Uterus (tissue), 4 donors: ENCODE data around the gene TDRD9. TPM values are rescaled to one million over a fixed set of nuclear protein-coding genes. Genes with fewer than 3 reads are reported as not detected.

Experiments used
- DNase-seq, 2 donors: peaks; one replicate each; pipeline ENCODE4 v3.0.0-alpha.2; 2019 to 2020
- H3K27ac ChIP-seq, 2 donors: fragments of 200-600 bp; sonication (generic); 1 replicate in 1 of 2; 2 replicates in 1 of 2; pipeline ENCODE4 v1.5.1; 2016 to 2018
- H3K27me3 ChIP-seq, 2 donors: fragments of 200-600 bp; sonication (generic); one replicate each; pipeline ENCODE4 v1.5.1; 2018 to 2019; ENCODE audit warnings: control low read depth in 1 of 2
- H3K36me3 ChIP-seq, 2 donors: fragments of 200-600 bp; sonication (generic); one replicate each; pipeline ENCODE4 v1.5.1; 2019; ENCODE audit warnings: control low read depth in 1 of 2
- H3K4me1 ChIP-seq, 2 donors: fragments of 200-600 bp; sonication (generic); one replicate each; pipeline ENCODE4 v1.5.1; 2018 to 2019; ENCODE audit warnings: control low read depth in 1 of 2
- H3K4me3 ChIP-seq, 2 donors: fragments of 200-600 bp; sonication (generic); 1 replicate in 1 of 2; 2 replicates in 1 of 2; pipeline ENCODE4 v1.5.1; 2018 to 2019; ENCODE audit warnings: mild to moderate bottlenecking in 1 of 2
- H3K9me3 ChIP-seq, 2 donors: fragments of 200-600 bp; sonication (generic); one replicate each; pipeline ENCODE4 v1.5.1; 2019; ENCODE audit warnings: control low read depth in 1 of 2
- CTCF ChIP-seq, 4 experiments: fragments of 200-600 bp in 2 of 4; fragments of 450-650 bp in 2 of 4; sonication (generic) in 2 of 4; IDR thresholded peaks; one replicate each; pipeline ENCODE4 v1.5.1; 2016 to 2019; ENCODE audit warnings: antibody characterized with exemption in 4 of 4, mild to moderate bottlenecking in 2 of 4, moderate library complexity in 1 of 4
- POLR2A ChIP-seq, 2 donors: fragments of 450-650 bp; IDR thresholded peaks; one replicate each; pipeline ENCODE4 v1.6.1; 2016; ENCODE audit warnings: antibody characterized with exemption in 2 of 2, mild to moderate bottlenecking in 1 of 2, moderate library complexity in 1 of 2
- intact Hi-C: fragments of 100-400 bp; cut with DNase I; formaldehyde crosslinking; loops from one replicate; pipeline ENCODE4 v1.15.1; 2023; ENCODE audit warnings: low total_unique reads
- total RNA-seq, 4 donors: library from RNA; depleted of rRNA in 3 of 4; stranded (reverse); fragments of >200 nt in 3 of 4; gene quantifications; one replicate each; pipeline versions ENCODE4 v1.1.0 to v1.2.4, GENCODE V29; 2014 to 2023
- donor health status: DM: yes; HTN: yes; CAD: no.

The TDRD9 gene
- total RNA-seq, 4 donors from 2014 or later, result 0.85 to 1.8 TPM; not detected in 2

- Histone ChIP-seq H3K27me3 (peaks cover 0 to 9% of the 10 kb centered on the region in 2 donors), H3K36me3 (no peaks in the 10 kb centered on the region), H3K27ac (no peak overlapping the region), H3K4me3 (no peak overlapping the region), H3K4me1 (no peaks in the 10 kb centered on the region), H3K9me3 (no peaks in the 10 kb centered on the region)
- DNase-seq, result no peak
- intact Hi-C loops, result no loop called here
- no peak for TF ChIP-seq CTCF (IDR thresholded peaks at IDR 0.05)
- no peak for TF ChIP-seq POLR2A (IDR thresholded peaks at IDR 0.05)
These were observed 13.2 kb downstream of the TDRD9 start for GRCh38 chr14:103941462-103941861.

- TF ChIP-seq POLR2A (IDR thresholded peaks at IDR 0.05) (no peak), CTCF (IDR thresholded peaks at IDR 0.05) (no peak)
- H3K27ac ChIP-seq, result no peak within 1 kb of the TSS
These were observed 13.9 kb downstream of the TDRD9 start, which contains the start of gene RD3L for GRCh38 chr14:103941973-103942736. TSS of gene RD3L (minus strand) at chr14:103942529. CDS start at chr14:103941695, 834 bp downstream.

GRCh38 chr14:103943673-103944072 lies 15.4 kb downstream of the TDRD9 start:
- Histone ChIP-seq H3K27me3 (peaks cover 0 to 9% of the 10 kb centered on the region in 2 donors), H3K4me3 (no peak overlapping the region), H3K36me3 (no peaks in the 10 kb centered on the region), H3K4me1 (no peaks in the 10 kb centered on the region), H3K9me3 (peaks cover 0 to 5% of the 10 kb centered on the region in 2 donors), H3K27ac (no peak overlapping the region)
- intact Hi-C loops, result no loop called here
- DNase-seq, result no peak
- no peak for TF ChIP-seq POLR2A (IDR thresholded peaks at IDR 0.05)
- TF ChIP-seq CTCF (IDR thresholded peaks at IDR 0.05), result no peak

More at GRCh38 chr14:103941973-103942736, 13.9 kb downstream of the TDRD9 start, which contains the start of gene RD3L:
- Histone ChIP-seq H3K36me3 (no peaks in the 10 kb centered on the region), H3K4me3 (no peak within 1 kb of the TSS), H3K4me1 (no peaks in the 10 kb centered on the region), H3K9me3 (peaks cover 0 to 5% of the 10 kb centered on the region in 2 donors), H3K27me3 (peaks cover 0 to 9% of the 10 kb centered on the region in 2 donors)
- no peak for DNase-seq
- intact Hi-C loops, result no loop called here

- Histone ChIP-seq H3K9me3 (peaks cover 0 to 5% of the 10 kb centered on the region in 2 donors), H3K27me3 (peaks cover 0 to 9% of the 10 kb centered on the region in 2 donors), H3K4me1 (no peaks in the 10 kb centered on the region), H3K4me3 (no peak overlapping the region), H3K27ac (no peak overlapping the region), H3K36me3 (no peaks in the 10 kb centered on the region)
- DNase-seq, result no peak
- TF ChIP-seq POLR2A (IDR thresholded peaks at IDR 0.05) (no peak), CTCF (IDR thresholded peaks at IDR 0.05) (no peak)
- intact Hi-C loops, result no loop called here
These were observed 18.7 kb downstream of the TDRD9 start for GRCh38 chr14:103946975-103947374.

- DNase-seq, result no peak
- Histone ChIP-seq H3K4me1 (no peaks in the 10 kb centered on the region), H3K4me3 (no peak overlapping the region), H3K27me3 (peaks cover 0 to 3% of the 10 kb centered on the region in 2 donors), H3K27ac (no peak overlapping the region), H3K9me3 (peaks cover 0 to 5% of the 10 kb centered on the region in 2 donors), H3K36me3 (no peaks in the 10 kb centered on the region)
- intact Hi-C loops, result no loop called here
- TF ChIP-seq CTCF (IDR thresholded peaks at IDR 0.05), result no peak
- no peak for TF ChIP-seq POLR2A (IDR thresholded peaks at IDR 0.05)
These were observed 20.2 kb downstream of the TDRD9 start for GRCh38 chr14:103948442-103948841.
